Stimulated activated CD4-positive, alpha-beta T cell treated with anti-CD3 and anti-CD28 coated beads, Interleukin-12 subunit alpha, Interleukin-12 subunit beta, amount 100 ng/mL, for 24 hours (primary cell): ENCODE results near the gene ABI3.
A peak's percentile ranks its signal among the peaks of the same experiment; 100 is the strongest.
"Not testable (repeated sequence)": the region's sequence is repeated elsewhere in the genome, so short reads cannot be mapped to it uniquely, and the experiment has no call there.

ENCODE experiments used
- DNase-seq, 2 experiments: peaks; one replicate each; pipeline ENCODE4 v3.0.0-alpha.2; 2020; ENCODE audit warnings: low read depth in 2 of 2

The ABI3 gene

GRCh38 chr17:49210158-49211029 lies at the start of gene ABI3, which contains the start of gene GNGT2:
Gene ABI3, plus strand, starts transcription at chr17:49210707. Its CDS starts 18 bp downstream, at chr17:49210725.
Gene GNGT2, minus strand, starts transcription at chr17:49210574. Its CDS starts 3,152 bp downstream, at chr17:49207422.
- peak; percentile 37 to 53 for DNase-seq

DNA sequence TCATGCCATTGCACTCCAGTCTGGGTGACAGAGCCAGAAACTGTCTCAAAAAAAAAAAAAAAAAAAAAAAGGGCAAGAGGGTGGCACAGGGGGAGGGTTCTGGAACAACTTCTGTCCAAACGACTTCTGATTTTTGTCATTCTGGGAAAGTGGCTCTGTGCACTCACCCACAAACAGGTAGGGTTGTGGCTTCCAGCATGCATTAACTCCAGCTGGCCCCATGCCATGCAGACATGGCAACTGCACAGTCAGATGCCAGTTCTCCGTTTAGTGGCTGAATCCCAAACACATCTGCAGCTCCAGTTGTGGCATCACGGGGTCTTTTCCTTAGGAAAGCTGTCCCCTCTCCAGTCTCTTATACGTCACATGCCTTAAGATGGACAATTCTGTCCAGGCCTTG lies 47.6 kb upstream of the ABI3 start:
- DNase-seq = no peak

GRCh38 chr17:49165143-49165542 lies 45.4 kb upstream of the ABI3 start:
- no peak for DNase-seq

GRCh38 chr17:49168706-49169105 lies 41.8 kb upstream of the ABI3 start:
- no peak for DNase-seq

DNA sequence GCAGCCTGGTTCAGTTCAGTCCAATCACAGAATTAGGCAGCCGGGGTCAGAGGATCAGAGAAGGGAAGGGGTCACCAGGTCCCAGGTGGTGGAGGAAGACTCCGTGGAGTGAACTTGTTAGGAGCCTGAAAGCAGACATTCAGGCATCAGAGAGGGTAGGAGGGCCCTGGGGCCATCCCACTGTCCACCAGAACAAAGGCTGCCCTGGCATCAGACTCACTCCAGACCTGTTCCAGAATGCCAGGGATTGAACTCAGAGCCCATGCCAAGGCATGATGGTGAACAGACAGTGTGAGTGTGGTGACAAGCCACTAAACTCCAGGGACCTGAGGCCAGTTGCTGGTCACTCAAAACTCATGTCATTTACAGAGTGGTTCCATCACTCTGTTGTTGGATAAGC lies 40.3 kb upstream of the ABI3 start:
- no peak for DNase-seq

DNA sequence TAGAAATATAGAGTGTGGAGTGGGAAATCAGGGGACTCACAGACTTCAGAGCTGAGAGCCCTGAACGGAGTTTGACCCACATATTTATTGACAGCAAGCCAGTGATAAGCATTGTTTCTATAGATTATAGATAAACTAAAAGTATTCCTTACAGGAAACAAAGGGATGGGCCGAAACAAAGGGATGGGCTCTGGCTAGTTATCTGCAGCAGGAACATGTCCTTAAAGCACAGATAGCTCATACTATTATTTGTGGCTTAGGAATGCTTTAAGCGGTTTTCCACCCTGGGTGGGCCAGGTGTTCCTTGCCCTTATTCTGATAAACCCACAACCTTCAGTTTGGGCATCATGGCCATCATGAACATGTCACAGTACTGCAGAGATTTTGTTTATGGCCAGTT lies 39.8 kb upstream of the ABI3 start:
- DNase-seq = not testable (repeated sequence)

DNA sequence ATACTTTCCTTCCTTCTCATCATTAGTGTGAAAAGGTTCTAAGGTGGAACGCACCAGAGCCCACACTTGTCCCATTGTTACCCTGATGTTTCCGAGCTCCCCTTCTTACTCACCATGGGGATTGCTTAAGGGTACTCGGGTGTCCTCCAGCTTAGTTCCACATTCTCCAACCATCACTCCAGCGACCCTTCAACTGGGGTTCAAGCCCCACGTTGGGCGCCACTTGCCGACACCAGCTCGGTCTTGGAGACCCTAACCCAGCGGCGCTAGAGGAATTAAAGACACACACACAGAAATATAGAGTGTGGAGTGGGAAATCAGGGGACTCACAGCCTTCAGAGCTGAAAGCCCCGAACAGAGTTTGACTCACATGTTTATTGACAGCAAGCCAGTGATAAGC lies 34.5 kb upstream of the ABI3 start:
- DNase-seq = not testable (repeated sequence)

- DNase-seq = peak; percentile 31 to 61
Observed at GRCh38 chr17:49180303-49180702, 30.2 kb upstream of the ABI3 start.

- no peak for DNase-seq
Observed at GRCh38 chr17:49180998-49181635, 29.4 kb upstream of the ABI3 start.

DNA sequence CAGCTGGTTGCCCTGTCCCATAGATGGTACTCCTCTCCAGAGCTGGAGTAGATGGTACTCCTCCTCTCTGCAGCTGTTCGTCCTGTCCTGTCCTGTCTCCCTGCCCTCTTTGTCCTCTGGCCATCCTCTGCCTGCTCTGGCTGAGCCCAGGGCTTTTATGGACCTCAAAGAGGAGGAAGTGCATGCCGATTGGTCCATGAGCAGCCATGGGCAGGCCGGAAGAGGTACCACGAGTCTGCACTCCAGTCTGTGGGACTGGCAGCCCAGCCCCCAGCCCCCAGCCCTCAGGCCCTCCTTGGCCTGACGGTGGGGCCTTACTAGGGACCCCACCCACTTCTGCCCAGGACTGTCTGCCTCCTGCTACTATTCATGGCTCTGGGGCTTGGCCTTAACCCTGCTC lies 27.2 kb upstream of the ABI3 start:
- no peak for DNase-seq

DNA sequence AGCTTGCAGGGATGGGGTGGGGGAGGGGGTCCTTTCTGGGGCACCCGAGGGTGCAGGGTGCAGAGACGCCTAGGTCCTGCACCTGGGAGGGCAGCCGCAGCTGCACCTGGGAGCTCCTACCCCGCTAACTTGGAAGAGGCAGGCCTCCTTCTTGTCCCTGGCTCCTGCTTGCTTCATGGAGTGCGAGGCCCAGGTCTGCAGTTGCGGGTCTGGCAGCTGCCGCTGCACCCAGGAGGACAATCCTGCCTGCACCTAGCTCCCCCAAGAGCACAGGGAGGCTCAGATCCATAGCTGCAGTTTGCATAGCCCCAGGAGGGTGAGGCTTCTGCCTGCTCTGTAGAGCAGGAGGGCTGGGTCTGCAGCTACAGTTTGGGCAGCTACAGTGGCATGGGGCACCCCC lies 26.7 kb upstream of the ABI3 start:
- no peak for DNase-seq

DNA sequence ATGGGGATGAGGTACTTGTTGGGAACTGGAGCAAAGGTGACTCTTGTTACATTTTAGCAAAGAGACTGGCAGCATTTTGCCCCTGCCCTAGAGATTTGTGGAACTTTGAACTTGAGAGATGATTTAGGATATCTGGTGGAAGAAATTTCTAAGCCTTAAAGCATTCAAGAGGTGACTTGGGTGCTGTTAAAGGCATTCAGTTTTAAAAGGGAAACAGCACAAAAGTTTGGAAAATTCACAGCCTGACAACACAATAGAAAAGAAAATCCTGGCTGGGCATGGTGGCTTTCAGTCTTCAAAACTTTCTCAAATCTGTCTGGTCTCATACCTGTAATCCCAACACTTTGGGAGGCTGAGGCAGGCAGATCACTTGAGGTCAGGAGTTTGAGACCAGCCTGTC lies 26.0 kb upstream of the ABI3 start:
- not testable (repeated sequence) for DNase-seq

GRCh38 chr17:49185381-49185780 lies 25.1 kb upstream of the ABI3 start:
- not testable (repeated sequence) for DNase-seq

DNA sequence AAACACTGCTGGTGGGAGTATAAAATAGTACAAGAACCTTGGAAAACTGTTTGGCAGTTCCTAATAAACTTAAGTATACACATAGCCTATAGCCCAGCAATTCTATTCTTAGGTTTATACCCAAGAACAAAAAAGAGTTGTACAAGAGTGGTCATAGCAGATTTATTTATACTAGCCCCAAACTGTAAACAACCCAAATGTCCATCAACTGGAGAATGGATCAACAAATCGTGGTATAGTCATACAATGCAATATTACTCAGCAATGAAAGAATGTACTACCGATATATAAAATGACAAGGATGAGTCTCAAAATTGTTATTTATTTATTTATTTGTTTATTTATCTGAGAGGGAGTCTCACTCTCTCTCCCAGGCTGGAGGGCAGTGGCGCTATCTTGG lies 23.2 kb upstream of the ABI3 start:
- DNase-seq = no peak

DNA sequence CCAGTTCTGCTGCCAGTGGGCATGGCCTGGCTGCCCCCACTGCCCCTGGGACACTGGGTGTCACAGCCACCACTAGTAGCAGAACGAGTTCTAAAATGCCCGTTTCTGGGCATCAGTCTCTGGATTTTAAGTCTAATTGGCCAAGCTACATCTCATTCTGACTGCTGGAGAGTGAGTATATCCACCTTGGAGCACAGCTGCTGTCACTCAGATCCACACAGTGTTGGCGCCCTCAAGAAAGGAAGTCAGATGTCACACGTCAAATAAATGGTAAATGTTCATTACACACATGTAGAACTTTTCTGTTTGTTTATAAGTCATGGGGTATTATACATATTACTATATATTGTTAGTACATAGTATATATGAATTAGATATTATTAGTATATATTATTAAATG lies 19.6 kb upstream of the ABI3 start:
- DNase-seq = no peak

- DNase-seq = no peak
Observed at GRCh38 chr17:49191409-49191916, 19.0 kb upstream of the ABI3 start.

DNA sequence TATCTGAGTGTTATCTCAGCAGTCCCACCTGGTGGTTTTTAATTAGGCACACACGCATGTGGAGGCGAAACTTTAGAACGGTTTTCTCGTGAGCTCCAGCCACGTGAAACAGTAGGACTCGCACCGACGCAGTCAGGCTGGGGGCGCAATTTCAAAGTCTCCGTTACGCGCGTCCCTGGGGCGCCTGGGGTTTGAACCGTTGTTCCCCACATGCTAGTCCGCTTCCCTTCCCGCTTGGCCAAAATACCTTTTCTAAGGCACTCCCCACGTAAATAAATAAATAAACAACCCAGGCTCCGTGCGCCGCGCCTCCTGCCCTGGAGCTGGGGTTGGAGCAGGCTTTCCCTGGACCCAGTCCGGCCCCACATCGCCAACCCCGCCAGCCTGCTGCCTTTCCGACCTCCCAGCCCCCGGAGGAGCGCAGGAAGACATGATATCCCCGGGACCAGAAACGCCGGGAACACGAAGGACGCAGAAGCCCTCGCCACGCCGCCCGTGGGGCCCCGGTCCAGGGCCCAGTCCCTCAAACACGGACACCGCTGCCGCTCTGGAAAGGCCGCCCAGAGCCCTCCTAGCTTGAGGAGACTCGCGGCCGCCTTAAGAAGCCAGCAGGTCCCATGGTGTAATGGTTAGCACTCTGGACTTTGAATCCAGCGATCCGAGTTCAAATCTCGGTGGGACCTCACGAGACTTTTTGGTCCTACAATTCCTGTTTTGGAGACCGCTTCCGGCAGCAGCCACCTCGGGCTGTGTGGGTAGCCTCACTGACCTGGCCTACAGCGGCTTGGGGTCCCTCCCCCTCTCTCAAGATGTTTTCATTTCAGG lies 18.4 kb upstream of the ABI3 start:
- DNase-seq = peak; percentile 93

DNA sequence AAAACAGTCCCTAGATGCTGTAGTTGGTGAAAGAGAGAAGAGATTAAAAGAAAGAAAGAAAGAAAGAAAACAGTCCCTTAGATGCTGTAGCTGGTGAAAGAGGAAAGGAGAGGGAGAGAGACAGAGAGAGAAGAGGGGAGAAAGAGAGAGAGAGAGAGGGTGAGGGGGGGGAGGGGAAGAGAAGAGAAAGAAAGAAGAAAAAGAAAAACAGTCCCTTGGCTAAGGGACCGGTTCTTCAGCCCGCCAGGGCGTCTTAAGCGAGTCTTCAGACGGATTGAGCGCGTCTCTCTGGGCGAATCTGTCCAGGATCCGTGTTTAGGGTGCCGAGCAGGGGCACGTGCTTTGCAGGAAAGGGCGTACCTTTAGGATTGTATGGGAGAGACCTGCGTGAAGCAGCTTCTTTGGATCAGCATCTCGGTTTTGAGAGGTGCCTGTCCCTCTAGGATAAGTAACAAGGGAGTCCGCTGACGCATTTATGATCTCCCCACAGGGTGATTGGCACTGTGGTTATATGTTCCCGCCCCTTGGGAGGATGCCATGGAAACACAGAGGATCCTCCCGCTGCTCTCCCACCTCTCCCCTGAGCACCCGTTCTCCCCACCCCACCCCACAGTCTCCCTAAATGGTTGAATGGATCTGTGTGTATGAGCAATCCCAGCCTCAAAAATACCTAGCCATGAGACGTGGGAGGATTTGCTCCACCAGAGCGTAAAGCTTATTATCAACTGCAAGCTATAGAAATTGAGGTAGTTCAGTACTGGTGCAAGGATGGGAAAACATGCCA lies 16.8 kb upstream of the ABI3 start:
- peak in 1 of 2 experiments; percentile 26 for DNase-seq

DNA sequence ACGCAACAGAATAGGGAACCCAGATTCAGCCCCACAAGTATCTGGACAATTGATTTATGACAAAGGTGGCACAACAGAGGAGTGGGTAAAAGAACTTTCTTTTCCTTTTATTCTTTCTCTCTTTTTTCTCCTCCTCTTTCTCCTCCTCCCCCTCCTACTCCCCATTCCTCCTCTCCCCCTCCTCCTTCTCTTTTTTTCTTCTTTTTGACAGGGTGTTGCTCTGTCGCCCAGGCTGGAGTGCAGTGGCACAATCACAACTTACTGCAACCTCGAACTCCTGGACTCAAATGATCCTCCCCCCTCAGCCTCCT lies 16.3 kb upstream of the ABI3 start:
- no peak for DNase-seq

DNA sequence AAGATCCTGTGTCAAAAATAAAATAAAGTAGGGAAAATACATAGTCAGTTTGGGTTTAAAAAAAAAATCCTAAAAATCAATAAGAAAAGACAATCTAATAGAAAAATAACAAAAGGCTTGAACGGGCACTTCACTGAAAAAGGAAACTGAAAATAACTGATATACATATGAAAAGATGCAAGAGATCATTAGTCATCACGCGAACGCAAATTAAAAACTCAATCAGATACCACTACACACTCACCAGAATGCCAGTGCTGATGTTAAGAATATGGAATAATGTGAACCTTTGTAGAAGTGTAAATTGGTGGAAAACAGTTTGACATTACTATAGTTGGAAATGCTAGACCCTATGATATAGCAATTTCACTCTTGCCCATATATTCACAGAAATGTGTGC lies 14.8 kb upstream of the ABI3 start:
- DNase-seq = no peak

DNA sequence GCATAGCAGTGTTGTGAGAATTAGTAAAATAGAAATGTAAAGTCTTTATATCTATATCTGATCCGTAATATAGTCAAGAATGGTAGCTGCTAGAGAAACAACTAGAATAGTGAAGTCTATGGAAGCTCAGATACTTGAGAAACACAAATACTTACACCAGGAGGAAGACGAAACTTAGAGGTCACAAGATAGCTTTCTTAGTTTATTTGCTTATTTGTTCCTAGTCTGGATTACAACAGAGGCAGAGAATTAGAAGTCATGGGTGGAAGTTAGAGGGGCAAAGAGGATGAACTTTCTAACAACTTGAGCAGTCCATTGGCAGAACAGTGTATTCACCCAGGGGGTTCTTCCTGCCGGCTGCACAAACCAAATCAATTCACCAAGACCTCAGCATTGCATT lies 14.0 kb upstream of the ABI3 start:
- DNase-seq = no peak
